ENCODE results near the gene EIF4ENIF1.

DNA sequence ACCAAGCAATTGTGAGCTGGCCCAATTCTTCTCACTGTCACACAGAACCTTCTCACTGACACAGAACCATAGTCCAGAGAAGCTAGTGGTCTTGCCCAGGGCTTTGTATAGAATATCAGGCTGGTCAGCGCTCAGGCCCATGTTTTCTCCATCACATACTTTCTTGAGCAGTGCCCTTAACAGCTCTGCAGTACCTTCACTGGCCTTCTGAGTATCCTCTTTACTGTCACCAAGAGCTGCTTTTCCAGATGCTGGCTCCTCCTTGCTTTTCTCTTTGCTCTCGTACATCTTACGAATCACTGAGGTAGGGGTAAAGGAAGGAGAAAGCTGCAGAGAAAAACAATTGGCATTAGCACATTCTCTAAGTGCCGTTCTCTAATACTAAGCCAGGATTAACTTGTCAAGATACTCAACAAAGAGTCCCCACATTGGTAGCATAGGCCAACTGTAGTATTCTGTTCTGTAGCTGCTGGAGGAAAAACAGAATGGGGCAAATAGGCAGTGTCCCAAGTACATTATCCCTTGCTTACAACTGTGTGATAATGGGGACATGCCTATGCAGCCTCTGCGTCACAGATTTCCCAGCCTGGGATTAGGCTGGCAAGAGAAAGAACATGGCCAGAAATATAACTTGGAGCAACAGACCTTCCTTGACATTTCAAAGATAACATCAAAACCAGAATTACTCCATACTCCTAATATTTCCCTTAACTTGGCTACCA is 46.7 kb downstream of the EIF4ENIF1 start:
- TF ChIP-seq, protein P1, sequence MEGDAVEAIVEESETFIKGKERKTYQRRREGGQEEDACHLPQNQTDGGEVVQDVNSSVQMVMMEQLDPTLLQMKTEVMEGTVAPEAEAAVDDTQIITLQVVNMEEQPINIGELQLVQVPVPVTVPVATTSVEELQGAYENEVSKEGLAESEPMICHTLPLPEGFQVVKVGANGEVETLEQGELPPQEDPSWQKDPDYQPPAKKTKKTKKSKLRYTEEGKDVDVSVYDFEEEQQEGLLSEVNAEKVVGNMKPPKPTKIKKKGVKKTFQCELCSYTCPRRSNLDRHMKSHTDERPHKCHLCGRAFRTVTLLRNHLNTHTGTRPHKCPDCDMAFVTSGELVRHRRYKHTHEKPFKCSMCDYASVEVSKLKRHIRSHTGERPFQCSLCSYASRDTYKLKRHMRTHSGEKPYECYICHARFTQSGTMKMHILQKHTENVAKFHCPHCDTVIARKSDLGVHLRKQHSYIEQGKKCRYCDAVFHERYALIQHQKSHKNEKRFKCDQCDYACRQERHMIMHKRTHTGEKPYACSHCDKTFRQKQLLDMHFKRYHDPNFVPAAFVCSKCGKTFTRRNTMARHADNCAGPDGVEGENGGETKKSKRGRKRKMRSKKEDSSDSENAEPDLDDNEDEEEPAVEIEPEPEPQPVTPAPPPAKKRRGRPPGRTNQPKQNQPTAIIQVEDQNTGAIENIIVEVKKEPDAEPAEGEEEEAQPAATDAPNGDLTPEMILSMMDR (IDR thresholded peaks at IDR 0.05), result no peak
- no peak for TF ChIP-seq POLR2A (IDR thresholded peaks at IDR 0.05)

All from right lobe of liver (tissue), 4 donors.